ENCODE results near the gene AGAP1.
A peak's percentile ranks its signal among the peaks of the same experiment; 100 is the strongest.

Gene AGAP1

GRCh38 chr2:235594041-235594440 is 100.2 kb downstream of the AGAP1 start:
- no peaks in the 10 kb centered on the region for H3K36me3 ChIP-seq (ENCODE audit: low read depth)
- peak; percentile 72 for ATAC-seq (ENCODE audit: low read depth)
- TF ChIP-seq CTCF (IDR thresholded peaks at IDR 0.05; ENCODE audit: poor library complexity, severe bottlenecking): peak; percentile 86
- H3K9me3 ChIP-seq (ENCODE audit: severe bottlenecking): no peaks in the 10 kb centered on the region
- no peaks in the 10 kb centered on the region for H3K4me1 ChIP-seq (ENCODE audit: insufficient read depth, poor library complexity, severe bottlenecking)
- H3K27ac ChIP-seq (ENCODE audit: poor library complexity, severe bottlenecking): no peak overlapping the region
- H3K4me3 ChIP-seq (ENCODE audit: severe bottlenecking): no peak overlapping the region
- H3K27me3 ChIP-seq (ENCODE audit: insufficient read depth, poor library complexity, severe bottlenecking): no peaks in the 10 kb centered on the region
- no peak for DNase-seq (ENCODE audit: low spot score)

GRCh38 chr2:235594964-235595363 is 101.1 kb downstream of the AGAP1 start:
- no peak overlapping the region for H3K27ac ChIP-seq (ENCODE audit: poor library complexity, severe bottlenecking)
- no peak for DNase-seq (ENCODE audit: low spot score)
- TF ChIP-seq CTCF (IDR thresholded peaks at IDR 0.05; ENCODE audit: poor library complexity, severe bottlenecking): no peak

GRCh38 chr2:235595422-235596010 is 101.7 kb downstream of the AGAP1 start:
- Histone ChIP-seq H3K4me3 (ENCODE audit: severe bottlenecking) (no peak overlapping the region), H3K27me3 (ENCODE audit: insufficient read depth, poor library complexity, severe bottlenecking) (no peaks in the 10 kb centered on the region), H3K4me1 (ENCODE audit: insufficient read depth, poor library complexity, severe bottlenecking) (no peaks in the 10 kb centered on the region), H3K9me3 (ENCODE audit: severe bottlenecking) (no peaks in the 10 kb centered on the region), H3K27ac (ENCODE audit: poor library complexity, severe bottlenecking) (no peak overlapping the region), H3K36me3 (ENCODE audit: low read depth) (no peaks in the 10 kb centered on the region)
- peak; percentile 87 for TF ChIP-seq CTCF (IDR thresholded peaks at IDR 0.05; ENCODE audit: poor library complexity, severe bottlenecking)
- DNase-seq (ENCODE audit: low spot score) (no peak), ATAC-seq (ENCODE audit: low read depth) (peak; percentile 52; the same call in 1 of the 3 replicates)

More at GRCh38 chr2:235594964-235595363, 101.1 kb downstream of the AGAP1 start:
- no peak for ATAC-seq (ENCODE audit: low read depth)
- Histone ChIP-seq H3K36me3 (ENCODE audit: low read depth) (no peaks in the 10 kb centered on the region), H3K4me1 (ENCODE audit: insufficient read depth, poor library complexity, severe bottlenecking) (no peaks in the 10 kb centered on the region), H3K27me3 (ENCODE audit: insufficient read depth, poor library complexity, severe bottlenecking) (no peaks in the 10 kb centered on the region), H3K9me3 (ENCODE audit: severe bottlenecking) (no peaks in the 10 kb centered on the region), H3K4me3 (ENCODE audit: severe bottlenecking) (no peak overlapping the region)

- ATAC-seq (ENCODE audit: low read depth): no peak
- no peak overlapping the region for H3K4me3 ChIP-seq (ENCODE audit: severe bottlenecking)
- H3K9me3 ChIP-seq (ENCODE audit: severe bottlenecking): no peaks in the 10 kb centered on the region
- H3K27ac ChIP-seq (ENCODE audit: poor library complexity, severe bottlenecking): no peak overlapping the region
- H3K36me3 ChIP-seq (ENCODE audit: low read depth): no peaks in the 10 kb centered on the region
- no peak for TF ChIP-seq CTCF (IDR thresholded peaks at IDR 0.05; ENCODE audit: poor library complexity, severe bottlenecking)
- no peaks in the 10 kb centered on the region for H3K27me3 ChIP-seq (ENCODE audit: insufficient read depth, poor library complexity, severe bottlenecking)
- no peaks in the 10 kb centered on the region for H3K4me1 ChIP-seq (ENCODE audit: insufficient read depth, poor library complexity, severe bottlenecking)
- no peak for DNase-seq (ENCODE audit: low spot score)
Observed at GRCh38 chr2:235596272-235596671, 102.4 kb downstream of the AGAP1 start.

GRCh38 chr2:235597081-235597615 is 103.3 kb downstream of the AGAP1 start:
- no peak for DNase-seq (ENCODE audit: low spot score)
- H3K27ac ChIP-seq (ENCODE audit: poor library complexity, severe bottlenecking): no peak overlapping the region
- H3K9me3 ChIP-seq (ENCODE audit: severe bottlenecking): no peaks in the 10 kb centered on the region
- no peak for TF ChIP-seq CTCF (IDR thresholded peaks at IDR 0.05; ENCODE audit: poor library complexity, severe bottlenecking)
- no peaks in the 10 kb centered on the region for H3K36me3 ChIP-seq (ENCODE audit: low read depth)
- H3K27me3 ChIP-seq (ENCODE audit: insufficient read depth, poor library complexity, severe bottlenecking): no peaks in the 10 kb centered on the region
- H3K4me1 ChIP-seq (ENCODE audit: insufficient read depth, poor library complexity, severe bottlenecking): no peaks in the 10 kb centered on the region
- no peak overlapping the region for H3K4me3 ChIP-seq (ENCODE audit: severe bottlenecking)
- ATAC-seq (ENCODE audit: low read depth): no peak

All from RWPE2 (cell line).